HepG2 (cell line): Measurements from ENCODE around the gene EWSR1. TPM values are rescaled to one million over a fixed set of nuclear protein-coding genes. Genes with fewer than 3 reads are reported as not detected.

Experiments used
- CCDC6 ChIP-seq: sonication (generic); formaldehyde crosslinking; IDR thresholded peaks from 2 replicates; pipeline ENCODE4 v1.8.1; 2022; ENCODE audit warnings: mild to moderate bottlenecking, missing genetic modification reagents, moderate library complexity
- HNF4G ChIP-seq, 2 experiments: sonication (generic) in 1 of 2; formaldehyde crosslinking in 1 of 2; IDR thresholded peaks; 2 replicates each; pipeline versions ENCODE4 v1.4.0 to v1.6.1; 2011 to 2020; ENCODE audit warnings: borderline replicate concordance in 2 of 2, low read depth in 2 of 2, mild to moderate bottlenecking in 2 of 2, low read length in 1 of 2, missing genetic modification reagents in 1 of 2, moderate library complexity in 1 of 2
- HNRNPUL1 ChIP-seq: fragments of 200-400 bp; formaldehyde crosslinking; IDR thresholded peaks from 2 replicates; pipeline ENCODE4 v1.6.1; 2017; ENCODE audit warnings: low read depth, mild to moderate bottlenecking, low read length, moderate library complexity
- RBM39 ChIP-seq: fragments of 200-400 bp; formaldehyde crosslinking; IDR thresholded peaks from one replicate; pipeline ENCODE4 v1.6.1; 2018; ENCODE audit warnings: antibody characterized with exemption, mild to moderate bottlenecking, low read depth, low read length; ENCODE audit not compliant: poor library complexity, severe bottlenecking
- SMAD9 ChIP-seq: sonication (generic); formaldehyde crosslinking; IDR thresholded peaks from 2 replicates; pipeline ENCODE4 v1.5.1; 2020; ENCODE audit warnings: mild to moderate bottlenecking, missing genetic modification reagents
- SMARCC2 ChIP-seq: fragments of 450-650 bp; IDR thresholded peaks from 2 replicates; pipeline ENCODE4 v1.6.1; 2017; ENCODE audit warnings: antibody characterized with exemption, mild to moderate bottlenecking
- ZNF138 ChIP-seq: sonication (generic); formaldehyde crosslinking; IDR thresholded peaks from 2 replicates; pipeline ENCODE4 v1.5.0; 2020; ENCODE audit warnings: mild to moderate bottlenecking, low read depth, missing genetic modification reagents
- ZNF225 ChIP-seq: sonication (generic); formaldehyde crosslinking; IDR thresholded peaks from 2 replicates; pipeline ENCODE4 v1.4.0; 2020; ENCODE audit warnings: mild to moderate bottlenecking, missing genetic modification reagents
- ZNF724P ChIP-seq: sonication (generic); formaldehyde crosslinking; IDR thresholded peaks from 2 replicates; pipeline ENCODE4 v1.8.0; 2022; ENCODE audit warnings: missing genetic modification reagents, borderline replicate concordance
- ZNF83 ChIP-seq: sonication (generic); formaldehyde crosslinking; IDR thresholded peaks from 2 replicates; pipeline ENCODE4 v1.4.0; 2020; ENCODE audit warnings: missing genetic modification reagents, mild to moderate bottlenecking, borderline replicate concordance
- polyA plus RNA-seq, 8 experiments: library from polyadenylated mRNA; depleted of rRNA in 3 of 8; stranded (reverse) in 7 of 8; unstranded in 1 of 8; fragments of >200 nt; fragmentation: Illumina TruSeq in 4 of 8; extraction: Trizol in 4 of 8; gene quantifications; 2 replicates each; pipeline versions ENCODE4 v1.2.1 to v1.2.3, GENCODE V29; 2011 to 2016; ENCODE audit warnings: low read depth in 4 of 8, missing spikeins in 1 of 8, mixed read lengths in 1 of 8; ENCODE audit not compliant: insufficient read depth in 1 of 8
- total RNA-seq, 5 experiments: library from RNA; depleted of rRNA; stranded (reverse); fragments of >200 nt; fragmentation: Illumina TruSeq; extraction: Trizol; gene quantifications; 2 replicates each; pipeline ENCODE4 v1.2.3, GENCODE V29; 2016; ENCODE audit warnings: low read depth in 1 of 5
- TF ChIP-seq, protein P1 (sequence below): fragments of 450-650 bp; IDR thresholded peaks from 2 replicates; pipeline ENCODE4 v1.6.1; 2017
- TF ChIP-seq, protein P2 (sequence below): sonication (generic); formaldehyde crosslinking; IDR thresholded peaks from 2 replicates; pipeline ENCODE4 v1.4.0; 2020; ENCODE audit warnings: mild to moderate bottlenecking, low read depth, missing genetic modification reagents
- TF ChIP-seq, protein P3 (sequence below): IDR thresholded peaks from 2 replicates; pipeline ENCODE4 v1.4.0; 2020; ENCODE audit warnings: mild to moderate bottlenecking, missing genetic modification reagents
- TF ChIP-seq, protein P4 (sequence below): sonication (generic); formaldehyde crosslinking; IDR thresholded peaks from 2 replicates; pipeline ENCODE4 v1.4.0; 2020; ENCODE audit warnings: mild to moderate bottlenecking, missing genetic modification reagents

Gene EWSR1
- total and polyA plus RNA-seq, 2 of the 13 experiments (the other 11 are each of a cell fraction or from before 2014, with no cell fraction given), result 211 to 326 TPM

DNA sequence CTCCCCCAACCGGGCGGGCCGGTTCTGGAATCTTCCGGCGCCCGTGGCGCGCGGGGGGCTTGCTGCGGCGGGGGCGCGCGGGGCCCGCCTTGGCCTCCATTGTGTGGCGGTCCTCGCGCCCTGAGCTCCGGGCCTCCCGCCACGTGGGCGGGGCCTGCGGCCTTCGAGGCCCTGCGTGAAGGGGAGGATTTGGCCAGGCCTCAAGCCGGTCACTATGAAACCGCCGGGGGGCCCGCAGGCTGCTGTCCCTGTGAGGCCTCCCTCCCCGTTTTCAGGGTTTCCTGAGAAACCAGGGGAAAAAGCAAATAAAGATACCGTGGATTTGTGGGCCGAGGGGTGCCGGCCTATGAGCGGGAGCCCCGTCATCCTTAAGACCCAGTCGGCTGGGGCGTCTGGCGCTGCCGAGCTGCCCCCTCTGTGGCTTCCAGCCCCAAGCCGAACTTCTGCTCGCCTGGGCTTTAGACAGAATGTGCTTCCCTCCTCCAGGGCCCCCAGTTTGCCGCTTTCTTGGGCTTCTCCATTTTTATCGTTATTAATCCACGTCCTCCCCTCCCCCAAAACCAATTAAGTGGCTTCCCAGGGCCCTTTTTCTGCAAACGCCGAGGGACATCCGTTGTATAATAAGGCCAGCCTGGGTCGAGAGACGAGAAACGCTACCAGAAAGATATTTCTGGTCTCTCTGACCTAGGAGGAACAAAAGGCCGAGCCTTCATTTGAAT lies 602 bp downstream of the EWSR1 start (continued):
- TF ChIP-seq HNF4G (IDR thresholded peaks at IDR 0.05; ENCODE audit: borderline replicate concordance, low read depth, low read length) (0 out of 2 replicates have a peak, but pooled peaks have one; percentile 22), HNF4G (CRISPR knock-in tag; IDR thresholded peaks at IDR 0.05; ENCODE audit: borderline replicate concordance, low read depth) (no peak), ZNF138 (CRISPR knock-in tag) (no peak; the same call in 1 of the 2 replicates), ZNF83 (peak; percentile 93), SMARCC2 (no peak), HNRNPUL1 (no peak), ZNF724P (CRISPR knock-in tag) (no peak), RBM39 (peak; percentile 7), ZNF225 (CRISPR knock-in tag) (peak; percentile 76; the same call in 1 of the 2 replicates), CCDC6 (CRISPR knock-in tag) (no peak), SMAD9 (CRISPR knock-in tag) (no peak; the same call in 1 of the 2 replicates)
- TF ChIP-seq, protein P1, sequence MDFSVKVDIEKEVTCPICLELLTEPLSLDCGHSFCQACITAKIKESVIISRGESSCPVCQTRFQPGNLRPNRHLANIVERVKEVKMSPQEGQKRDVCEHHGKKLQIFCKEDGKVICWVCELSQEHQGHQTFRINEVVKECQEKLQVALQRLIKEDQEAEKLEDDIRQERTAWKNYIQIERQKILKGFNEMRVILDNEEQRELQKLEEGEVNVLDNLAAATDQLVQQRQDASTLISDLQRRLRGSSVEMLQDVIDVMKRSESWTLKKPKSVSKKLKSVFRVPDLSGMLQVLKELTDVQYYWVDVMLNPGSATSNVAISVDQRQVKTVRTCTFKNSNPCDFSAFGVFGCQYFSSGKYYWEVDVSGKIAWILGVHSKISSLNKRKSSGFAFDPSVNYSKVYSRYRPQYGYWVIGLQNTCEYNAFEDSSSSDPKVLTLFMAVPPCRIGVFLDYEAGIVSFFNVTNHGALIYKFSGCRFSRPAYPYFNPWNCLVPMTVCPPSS, result no peak
- TF ChIP-seq, protein P2, sequence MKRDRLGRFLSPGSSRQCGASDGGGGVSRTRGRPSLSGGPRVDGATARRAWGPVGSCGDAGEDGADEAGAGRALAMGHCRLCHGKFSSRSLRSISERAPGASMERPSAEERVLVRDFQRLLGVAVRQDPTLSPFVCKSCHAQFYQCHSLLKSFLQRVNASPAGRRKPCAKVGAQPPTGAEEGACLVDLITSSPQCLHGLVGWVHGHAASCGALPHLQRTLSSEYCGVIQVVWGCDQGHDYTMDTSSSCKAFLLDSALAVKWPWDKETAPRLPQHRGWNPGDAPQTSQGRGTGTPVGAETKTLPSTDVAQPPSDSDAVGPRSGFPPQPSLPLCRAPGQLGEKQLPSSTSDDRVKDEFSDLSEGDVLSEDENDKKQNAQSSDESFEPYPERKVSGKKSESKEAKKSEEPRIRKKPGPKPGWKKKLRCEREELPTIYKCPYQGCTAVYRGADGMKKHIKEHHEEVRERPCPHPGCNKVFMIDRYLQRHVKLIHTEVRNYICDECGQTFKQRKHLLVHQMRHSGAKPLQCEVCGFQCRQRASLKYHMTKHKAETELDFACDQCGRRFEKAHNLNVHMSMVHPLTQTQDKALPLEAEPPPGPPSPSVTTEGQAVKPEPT, result no peak
- TF ChIP-seq, protein P3, sequence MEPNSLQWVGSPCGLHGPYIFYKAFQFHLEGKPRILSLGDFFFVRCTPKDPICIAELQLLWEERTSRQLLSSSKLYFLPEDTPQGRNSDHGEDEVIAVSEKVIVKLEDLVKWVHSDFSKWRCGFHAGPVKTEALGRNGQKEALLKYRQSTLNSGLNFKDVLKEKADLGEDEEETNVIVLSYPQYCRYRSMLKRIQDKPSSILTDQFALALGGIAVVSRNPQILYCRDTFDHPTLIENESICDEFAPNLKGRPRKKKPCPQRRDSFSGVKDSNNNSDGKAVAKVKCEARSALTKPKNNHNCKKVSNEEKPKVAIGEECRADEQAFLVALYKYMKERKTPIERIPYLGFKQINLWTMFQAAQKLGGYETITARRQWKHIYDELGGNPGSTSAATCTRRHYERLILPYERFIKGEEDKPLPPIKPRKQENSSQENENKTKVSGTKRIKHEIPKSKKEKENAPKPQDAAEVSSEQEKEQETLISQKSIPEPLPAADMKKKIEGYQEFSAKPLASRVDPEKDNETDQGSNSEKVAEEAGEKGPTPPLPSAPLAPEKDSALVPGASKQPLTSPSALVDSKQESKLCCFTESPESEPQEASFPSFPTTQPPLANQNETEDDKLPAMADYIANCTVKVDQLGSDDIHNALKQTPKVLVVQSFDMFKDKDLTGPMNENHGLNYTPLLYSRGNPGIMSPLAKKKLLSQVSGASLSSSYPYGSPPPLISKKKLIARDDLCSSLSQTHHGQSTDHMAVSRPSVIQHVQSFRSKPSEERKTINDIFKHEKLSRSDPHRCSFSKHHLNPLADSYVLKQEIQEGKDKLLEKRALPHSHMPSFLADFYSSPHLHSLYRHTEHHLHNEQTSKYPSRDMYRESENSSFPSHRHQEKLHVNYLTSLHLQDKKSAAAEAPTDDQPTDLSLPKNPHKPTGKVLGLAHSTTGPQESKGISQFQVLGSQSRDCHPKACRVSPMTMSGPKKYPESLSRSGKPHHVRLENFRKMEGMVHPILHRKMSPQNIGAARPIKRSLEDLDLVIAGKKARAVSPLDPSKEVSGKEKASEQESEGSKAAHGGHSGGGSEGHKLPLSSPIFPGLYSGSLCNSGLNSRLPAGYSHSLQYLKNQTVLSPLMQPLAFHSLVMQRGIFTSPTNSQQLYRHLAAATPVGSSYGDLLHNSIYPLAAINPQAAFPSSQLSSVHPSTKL (CRISPR knock-in tag), result no peak
- TF ChIP-seq, protein P4, sequence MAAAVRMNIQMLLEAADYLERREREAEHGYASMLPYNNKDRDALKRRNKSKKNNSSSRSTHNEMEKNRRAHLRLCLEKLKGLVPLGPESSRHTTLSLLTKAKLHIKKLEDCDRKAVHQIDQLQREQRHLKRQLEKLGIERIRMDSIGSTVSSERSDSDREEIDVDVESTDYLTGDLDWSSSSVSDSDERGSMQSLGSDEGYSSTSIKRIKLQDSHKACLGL (CRISPR knock-in tag), result peak; percentile 78; the same call in 1 of the 2 replicates
